GM21576 (cell line): ENCODE results near the gene CASP9.
"Not testable (repeated sequence)": the region's sequence is repeated elsewhere in the genome, so short reads cannot be mapped to it uniquely, and the experiment has no call there.

Experiments used
- ATAC-seq: cut with Tn5 transposase; IDR thresholded peaks from one replicate; pipeline ENCODE4 v1.9.1; 2021; ENCODE audit warnings: mild to moderate bottlenecking, moderate library complexity; ENCODE audit not compliant: unreplicated experiment

CASP9 gene

DNA sequence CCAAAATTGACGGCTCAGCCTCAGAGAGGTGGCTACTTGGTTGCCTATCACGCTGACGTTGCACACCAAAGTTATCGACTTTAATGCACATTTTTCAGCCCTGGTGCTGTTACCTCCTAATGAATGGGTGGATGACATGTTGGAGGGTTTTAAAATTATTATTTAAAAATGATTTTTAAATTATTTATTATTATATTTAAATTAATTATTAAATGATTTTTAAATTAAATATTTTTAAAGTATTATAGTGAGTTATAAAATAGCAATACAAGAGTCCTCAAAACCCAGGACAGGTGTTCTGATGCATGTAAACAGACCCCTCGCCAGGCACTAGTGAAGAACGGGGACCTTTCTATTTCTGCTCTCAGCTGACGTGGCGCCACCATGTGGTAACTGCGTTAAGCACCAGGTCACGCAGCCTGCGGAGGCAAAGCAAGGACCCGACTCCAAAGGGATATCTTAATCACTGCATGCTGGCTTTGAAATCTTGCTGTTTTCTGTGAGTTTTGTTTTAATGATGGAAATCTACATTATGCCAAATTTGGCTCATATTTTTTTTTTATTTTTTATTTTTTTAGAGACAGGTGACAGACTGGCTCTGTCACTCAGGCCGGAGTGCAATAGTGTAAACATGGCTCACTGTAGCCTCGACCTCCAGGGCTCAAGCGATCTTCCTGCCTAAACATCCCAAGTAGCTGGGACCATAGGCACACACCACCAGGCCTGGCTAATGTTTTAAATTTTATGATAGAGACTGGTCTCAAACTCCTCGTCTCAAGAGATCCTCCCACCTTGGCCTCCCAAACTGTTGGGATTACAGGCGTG lies 22.6 kb downstream of the CASP9 start:
- ATAC-seq = no peak

DNA sequence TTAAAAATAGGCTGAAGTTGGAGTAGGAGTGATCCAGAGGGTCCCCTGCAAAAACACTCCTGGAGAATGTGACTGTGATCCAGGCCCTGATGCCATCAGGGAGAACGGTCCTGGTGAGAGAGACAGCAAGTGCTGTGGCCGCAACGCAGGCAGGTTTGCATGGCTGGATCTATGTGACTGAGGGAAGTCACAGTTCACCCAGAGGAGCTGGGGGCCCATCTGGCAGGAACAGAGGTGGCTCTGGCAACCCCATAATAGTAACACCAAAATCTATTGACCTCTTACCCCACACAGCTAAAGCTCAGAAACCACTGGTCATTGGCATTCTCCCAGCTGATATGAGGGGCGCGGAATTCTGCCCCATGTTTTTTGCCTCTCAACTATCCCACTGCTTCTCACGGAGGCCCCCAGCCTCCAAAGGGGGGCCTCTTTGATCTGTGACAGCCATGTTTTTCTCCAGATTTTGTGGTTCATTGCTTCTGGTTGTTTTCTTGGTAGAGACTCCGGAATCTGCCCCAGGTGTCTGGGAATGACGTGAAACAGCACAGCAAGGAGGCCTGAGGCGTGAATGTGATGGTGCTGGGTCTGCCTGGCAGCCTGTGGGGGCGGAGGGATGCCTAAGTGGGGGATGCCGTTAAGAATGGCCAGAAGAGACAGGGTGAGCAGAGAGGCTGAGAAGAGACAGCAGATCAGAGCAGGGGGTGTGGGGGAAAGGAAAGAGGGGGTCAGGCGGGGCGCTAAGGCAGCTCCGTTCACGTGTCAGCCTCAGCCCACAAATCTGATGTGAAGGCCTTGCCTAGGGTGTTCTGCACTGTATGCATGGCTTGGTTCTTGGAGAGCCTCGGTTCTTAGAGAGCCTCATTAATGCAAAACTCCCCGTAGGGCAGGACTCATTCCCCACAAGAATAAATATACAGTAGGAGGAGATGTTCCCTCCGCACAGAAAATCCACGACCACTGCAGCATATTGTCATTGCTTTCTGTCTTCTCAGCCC lies 23.5 kb downstream of the CASP9 start:
- no peak for ATAC-seq

DNA sequence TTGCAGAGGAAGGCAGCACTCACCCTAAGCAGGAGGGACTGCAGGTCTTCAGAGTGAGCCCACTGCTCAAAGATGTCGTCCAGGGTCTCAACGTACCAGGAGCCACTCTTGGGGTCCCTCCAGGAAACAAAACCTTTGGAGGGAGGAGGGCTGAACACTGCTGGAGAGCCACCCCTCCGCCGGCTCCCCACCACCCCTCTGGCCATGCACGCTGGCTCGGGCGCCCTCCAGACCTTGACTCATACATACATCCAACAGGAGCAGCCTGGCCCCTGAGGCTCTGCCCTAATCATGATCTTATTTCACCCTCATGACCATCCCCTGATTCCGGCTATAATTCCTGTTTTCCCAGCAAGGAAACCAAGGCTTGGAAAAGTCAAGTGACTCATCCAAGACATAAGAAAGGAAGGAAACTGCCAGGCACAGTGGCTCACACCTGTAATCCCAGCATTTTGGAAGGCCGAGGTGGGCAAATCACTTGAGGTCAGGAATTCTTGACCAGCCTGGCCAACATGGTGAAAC lies 30.1 kb downstream of the CASP9 start:
- ATAC-seq = no peak

DNA sequence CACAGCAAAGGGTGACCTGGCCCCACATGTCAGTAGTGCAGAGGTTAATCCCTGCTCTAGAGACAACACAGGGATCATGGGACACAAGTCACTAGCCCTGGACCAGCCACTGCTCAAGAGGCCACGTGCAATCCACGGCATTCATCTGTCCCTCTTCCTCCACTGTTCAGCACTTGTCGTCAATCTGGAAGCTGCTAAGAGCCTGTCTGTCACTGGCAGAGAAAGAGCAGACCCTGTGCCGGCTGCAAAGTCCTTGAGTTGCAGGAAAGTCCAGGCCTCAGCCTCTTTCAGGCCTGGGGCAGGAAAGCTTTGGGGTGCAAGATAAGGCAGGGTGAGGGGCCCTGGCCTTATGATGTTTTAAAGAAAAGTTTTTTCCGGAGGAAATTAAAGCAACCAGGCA lies 31.4 kb downstream of the CASP9 start:
- no peak for ATAC-seq

DNA sequence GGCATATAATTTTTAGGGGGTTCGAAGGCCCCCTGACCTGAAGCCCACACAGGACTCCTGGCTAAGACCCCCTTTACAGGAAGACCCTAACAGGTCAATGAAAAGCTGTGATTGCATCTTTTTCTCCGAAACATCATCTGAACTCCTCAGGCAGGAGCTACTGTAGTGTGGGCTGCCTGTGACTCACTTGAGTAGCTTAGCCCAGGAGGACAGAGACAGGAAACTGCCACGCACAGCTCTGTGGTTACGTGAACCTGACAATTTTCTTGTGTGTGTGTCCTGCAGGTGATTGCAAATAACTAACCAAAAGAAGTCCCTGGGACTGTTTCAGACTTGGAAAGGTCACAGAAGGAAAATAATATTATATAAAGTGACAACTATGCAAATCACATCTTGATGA lies 33.0 kb downstream of the CASP9 start:
- ATAC-seq = not testable (repeated sequence)

DNA sequence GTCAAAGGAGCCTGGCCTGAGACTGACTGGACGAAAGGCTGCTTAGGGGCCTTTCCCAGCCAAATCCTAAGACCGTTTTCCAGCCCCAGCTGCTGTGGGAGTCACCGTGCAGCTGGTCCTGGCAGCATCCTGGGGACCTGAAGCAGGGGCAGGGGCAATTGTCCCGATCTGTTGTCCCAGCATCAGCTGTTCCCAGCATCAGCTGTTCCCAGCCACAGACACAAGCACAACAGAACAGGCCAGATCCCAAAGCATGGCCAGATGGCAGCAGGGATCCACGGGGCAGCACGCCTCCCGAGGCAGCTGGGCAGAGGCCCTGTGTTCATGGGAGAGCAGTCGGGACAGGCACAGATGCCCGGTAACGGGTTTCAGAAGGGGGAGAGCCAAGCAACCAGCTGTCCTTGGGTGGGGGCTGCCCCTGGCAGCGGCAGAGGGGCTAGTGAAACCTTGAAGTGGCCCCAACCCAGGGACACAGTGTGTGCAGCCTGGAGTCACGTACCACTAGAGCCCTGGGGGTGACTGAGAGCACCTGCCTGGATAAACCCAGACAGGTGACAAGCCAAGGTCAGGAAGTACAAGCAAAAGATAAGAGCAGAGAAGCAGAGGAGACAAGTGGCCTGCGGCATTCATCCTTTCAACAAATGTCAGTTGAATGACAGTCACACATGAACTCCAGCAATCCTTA lies 34.8 kb downstream of the CASP9 start:
- ATAC-seq = no peak

DNA sequence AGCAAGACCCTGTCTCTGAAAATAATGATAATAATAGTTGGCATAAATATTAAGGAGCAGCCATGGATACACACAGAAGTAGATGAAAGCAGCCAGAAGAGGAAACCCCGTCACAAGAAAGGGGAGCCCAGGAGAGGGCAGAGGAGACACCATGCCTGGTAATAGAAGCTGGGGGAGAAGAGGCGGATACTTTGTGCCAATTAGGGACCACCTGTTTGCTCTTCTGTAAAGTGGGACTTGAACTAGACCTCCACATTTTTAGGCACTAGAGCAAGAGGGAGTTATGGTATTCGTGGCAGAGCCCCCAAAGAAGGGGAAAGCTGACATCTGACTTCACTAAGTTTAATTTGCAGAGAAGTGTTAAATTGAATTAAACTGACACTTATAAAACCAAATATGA lies 35.6 kb downstream of the CASP9 start:
- no peak for ATAC-seq

DNA sequence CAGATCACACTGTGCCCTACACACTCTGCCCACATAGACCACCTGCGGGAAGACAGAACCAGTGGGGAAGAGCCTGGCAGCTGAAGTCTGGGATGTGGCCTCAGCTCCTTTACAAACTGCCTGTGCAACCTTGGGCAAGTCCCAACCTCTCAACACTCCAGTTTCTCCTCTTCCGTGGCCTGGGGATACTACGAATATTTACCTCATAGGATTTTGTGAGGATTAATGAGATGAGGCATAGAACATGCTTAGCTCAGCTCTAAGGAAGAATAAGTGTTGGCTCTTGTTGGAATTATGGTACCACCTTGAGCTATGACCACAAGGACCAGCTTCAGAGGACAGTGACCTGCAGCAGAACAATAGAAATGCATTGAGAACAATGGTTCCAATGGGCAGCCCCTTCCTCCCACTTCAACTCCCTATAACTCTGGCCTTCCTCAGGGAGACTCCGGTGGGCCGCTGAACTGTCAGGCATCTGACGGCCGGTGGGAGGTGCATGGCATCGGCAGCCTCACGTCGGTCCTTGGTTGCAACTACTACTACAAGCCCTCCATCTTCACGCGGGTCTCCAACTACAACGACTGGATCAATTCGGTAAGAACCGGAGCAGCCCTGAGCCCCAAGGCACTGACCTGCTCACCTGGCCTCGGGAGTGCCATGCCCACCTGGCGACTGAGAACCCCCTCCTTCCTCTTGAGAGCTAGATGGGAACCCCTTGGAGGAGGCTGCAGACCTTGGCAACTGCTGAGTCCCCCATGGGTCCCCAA lies 37.0 kb downstream of the CASP9 start:
- not testable (repeated sequence) for ATAC-seq

DNA sequence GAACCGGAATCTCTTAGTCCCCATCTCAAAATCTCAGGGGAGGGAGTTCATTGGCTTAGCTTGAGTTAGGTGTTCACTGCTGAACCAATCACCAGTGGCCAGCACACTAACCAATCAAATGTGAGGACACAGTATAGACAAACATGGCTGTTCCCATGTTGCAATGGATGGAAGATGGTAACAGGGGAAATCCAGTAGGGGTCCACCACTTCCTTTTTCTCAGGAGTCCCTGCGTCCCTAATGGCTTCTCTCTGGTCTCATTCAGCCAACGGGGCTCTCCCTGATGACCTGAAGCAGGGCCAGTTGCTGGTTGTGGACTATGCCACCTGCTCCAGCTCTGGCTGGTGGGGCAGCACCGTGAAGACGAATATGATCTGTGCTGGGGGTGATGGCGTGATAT lies 38.4 kb downstream of the CASP9 start:
- no peak for ATAC-seq

DNA sequence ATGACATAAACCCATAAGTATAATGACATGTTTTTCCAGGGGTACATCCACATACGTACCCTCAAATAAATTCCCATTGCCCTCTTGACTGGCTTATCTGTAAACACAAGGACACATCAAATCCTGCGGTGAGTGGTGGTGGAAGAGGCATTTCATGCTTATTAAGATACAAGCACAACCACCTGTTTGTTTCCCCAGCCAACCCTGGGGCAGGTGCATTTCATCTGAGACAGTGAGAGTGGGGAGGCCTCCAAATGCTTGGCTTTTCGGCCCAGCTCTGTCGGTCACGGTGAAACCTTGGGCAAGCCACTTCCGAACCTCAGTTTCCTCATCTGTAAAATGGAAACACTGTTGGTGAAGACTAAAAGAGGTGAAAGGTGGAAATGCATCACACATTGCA lies 39.6 kb downstream of the CASP9 start:
- not testable (repeated sequence) for ATAC-seq

DNA sequence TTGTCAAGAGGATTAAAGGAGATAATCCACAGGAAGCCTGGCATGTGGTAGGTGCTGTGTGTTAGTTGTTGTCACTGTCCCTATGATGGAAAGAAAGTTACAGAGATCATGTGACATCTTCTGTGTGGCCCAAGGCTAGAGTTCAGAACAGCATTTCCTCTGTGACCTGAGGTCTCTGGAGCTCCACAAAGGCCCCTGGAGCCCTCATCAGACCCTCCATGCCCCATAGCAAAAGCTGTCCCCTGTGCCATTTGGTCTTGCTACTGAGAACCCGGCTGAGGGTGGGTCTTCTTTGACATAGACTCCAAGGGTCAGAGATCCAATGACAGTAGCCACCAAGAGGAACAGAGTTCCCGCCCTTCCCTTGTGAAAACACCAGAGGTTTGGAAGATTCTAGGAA lies 40.0 kb downstream of the CASP9 start:
- ATAC-seq = no peak

DNA sequence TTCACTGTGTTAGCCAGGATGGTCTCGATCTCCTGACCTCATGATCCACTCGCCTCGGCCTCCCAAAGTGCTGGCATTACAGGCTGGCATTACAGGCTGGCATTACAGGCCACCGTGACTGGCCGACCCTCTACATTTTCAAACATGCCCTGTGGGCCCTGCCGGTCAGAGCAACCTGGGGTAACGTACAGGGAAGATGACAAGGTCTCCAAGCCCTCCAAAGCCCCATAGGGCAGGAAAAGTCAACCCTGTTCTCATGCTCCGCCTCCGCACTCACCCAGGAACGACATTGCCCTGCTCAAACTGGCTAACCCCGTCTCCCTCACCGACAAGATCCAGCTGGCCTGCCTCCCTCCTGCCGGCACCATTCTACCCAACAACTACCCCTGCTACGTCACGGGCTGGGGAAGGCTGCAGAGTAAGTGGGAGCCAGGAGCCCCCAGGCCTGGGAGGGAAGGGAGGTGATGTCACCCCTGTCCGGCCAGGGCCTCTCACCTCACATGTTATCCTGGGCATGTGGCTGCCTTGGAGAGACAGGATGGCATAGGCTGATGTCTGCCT lies 41.0 kb downstream of the CASP9 start:
- not testable (repeated sequence) for ATAC-seq

DNA sequence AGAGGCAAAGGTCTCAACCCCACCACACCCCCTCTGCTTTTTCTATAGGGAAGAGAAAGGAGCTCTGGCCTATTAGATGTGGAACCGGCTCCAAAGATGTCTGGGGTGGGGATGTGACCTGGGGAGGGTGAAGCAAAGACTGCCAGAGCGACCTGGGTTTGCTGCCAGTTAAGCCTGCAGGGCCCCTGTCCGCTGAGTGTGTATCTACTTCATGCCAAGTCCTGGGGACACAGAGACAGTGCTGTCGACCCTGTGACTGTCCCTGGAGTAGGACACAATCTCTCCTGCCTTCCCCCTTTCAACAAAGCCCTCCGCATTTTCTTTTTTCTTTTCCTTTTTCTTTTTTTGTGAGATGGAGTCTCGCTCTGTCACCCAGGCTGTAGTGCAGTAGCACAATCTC lies 41.6 kb downstream of the CASP9 start:
- ATAC-seq = not testable (repeated sequence)

DNA sequence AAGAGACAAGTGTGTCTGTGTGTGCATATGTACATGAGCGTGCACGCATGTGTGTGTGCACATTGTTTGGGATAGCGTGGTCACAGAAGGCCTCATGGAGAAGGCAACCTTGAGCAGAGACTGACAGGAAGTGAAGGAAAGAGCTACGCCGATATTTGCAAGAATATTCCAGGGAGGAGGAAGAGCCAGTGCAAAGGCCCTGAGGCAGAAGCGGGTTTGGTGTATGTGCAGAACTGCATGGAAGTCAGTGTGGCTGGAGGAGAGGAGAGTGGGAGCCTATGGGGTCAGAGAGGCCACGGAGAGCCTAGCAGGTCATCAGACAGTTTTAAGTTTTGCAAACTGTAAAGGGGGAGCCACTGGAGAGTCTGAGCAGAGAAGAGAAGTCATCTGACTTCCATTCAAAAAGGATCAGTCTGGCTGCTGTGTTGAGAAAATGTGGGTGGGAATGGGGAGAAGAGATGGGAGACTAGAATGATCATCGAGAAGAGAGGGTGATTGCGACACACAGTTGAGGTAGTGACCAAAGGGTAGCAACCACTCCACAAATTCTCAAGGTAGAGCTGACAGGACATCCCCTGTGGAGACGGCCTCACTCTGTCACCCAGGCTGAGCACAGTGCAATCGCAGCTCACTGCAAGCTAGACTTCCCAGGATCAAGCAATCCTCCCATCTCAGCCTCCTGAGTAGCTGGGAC lies 44.2 kb downstream of the CASP9 start:
- no peak for ATAC-seq

DNA sequence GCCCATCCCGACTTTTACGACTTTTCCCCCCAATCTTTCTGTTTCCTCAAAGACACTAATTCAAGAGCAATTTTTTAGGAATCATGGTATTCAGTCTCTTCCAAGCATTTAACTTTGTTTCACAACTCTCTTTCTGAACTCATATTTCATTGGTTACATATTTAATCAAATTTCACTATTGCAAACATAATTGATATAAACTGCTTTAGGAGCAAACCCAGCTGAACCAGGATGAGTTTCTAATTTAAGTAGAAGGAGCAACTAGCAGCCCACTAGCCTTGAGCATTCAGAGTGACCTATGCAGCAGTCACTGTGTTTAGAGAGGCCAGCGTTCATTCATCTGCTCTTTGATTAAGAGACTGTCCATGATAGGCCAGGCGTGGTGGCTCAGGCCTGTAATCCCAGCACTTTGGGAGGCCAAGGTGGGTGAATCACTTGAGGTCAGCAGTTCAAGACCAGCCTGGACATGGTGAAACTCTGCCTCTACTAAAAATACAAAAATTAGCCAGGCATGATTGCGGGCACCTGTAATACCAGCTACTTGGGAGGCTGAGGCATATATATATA lies 46.3 kb downstream of the CASP9 start:
- ATAC-seq = no peak

DNA sequence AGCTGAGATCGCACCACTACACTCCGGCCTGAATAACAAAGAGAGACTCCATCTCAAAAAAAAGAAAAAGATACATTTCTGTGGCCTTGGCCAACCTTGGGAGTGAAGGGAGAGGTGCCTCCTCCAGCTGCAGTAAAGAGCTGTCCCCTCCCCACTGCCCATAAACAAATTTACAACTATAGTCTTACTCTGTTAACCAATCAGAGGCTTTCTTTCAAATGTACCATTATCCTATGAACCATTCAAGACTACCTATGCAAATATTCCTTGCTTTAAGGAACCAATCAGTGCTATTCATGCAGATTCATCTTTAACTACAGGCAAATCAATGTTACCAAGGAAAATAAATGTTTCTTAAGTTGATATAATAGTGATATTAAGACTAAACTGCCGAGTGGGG lies 47.1 kb downstream of the CASP9 start:
- no peak for ATAC-seq

DNA sequence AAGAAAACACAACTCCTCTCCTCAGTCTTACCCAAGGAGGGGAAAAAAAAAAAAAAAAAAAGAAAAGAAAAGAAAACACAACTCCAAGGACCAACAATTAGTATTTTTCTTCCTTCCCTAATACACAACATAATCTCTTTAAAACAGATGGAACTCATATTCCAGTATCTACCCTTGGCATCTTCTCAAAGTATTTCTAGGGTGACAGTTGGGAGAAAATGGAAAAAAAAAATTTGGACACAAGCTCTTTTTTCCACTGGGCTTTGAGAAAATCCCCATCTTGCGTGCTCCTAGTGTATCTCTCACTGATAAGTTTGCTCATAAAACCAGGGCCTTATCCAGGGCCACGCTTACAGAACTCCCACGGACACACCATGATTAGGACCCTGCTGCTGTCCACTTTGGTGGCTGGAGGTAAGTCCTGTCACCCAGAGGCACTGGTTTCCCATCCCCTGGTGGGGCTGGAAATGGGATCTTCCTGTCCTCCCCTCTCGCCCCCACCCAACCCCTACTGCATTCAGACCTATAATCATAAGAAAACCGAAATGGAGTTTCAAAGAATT lies 48.2 kb downstream of the CASP9 start, which contains the start of gene CELA2B:
TSS of gene CELA2B (plus strand) at position 353 of the 563 bp plus-strand sequence. CDS start at position 375, 22 bp downstream.
- ATAC-seq = no peak

DNA sequence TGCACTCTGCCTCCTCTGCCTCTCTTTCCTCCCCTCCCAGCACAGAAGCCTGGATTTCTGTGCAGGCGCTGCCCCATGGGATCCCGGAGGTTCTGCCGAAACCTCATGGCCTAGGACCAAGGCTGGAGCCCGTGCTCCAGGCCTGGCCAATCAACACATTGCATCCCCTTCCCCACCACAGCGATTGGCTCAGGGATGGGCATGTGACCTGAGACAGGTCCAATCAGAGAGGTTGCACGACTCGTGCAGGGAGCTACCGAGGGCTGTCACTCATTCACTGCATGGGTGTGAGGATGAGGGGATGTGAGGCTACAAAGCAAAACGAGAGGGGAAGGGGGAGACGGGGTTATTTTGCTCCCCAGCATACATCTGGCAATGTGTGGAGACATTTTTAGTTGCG lies 51.4 kb downstream of the CASP9 start:
- ATAC-seq = no peak

DNA sequence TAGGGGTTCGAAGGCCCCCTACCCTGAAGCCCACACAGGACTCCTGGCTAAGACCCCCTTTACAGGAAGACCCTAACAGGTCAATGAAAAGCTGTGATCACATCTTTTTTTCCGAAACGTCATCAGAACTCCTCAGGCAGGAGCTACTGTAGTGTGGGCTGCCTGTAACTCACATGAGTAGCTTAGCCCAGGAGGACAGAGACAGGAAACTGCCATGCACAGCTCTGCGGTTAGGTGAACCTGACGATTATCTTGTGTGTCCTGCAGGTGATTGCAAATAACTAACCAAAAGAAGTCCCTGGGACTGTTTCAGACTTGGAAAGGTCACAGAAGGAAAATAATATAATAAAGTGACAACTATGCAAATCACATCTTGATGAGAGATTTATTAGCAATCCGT lies 52.3 kb downstream of the CASP9 start:
- not testable (repeated sequence) for ATAC-seq
